HepG2 (cell line): ENCODE data around the gene RAD23A. TPM values are rescaled to one million over a fixed set of nuclear protein-coding genes. Genes with fewer than 3 reads are reported as not detected.

Experiments
- AKAP8 ChIP-seq: sonication (generic); formaldehyde crosslinking; IDR thresholded peaks from 2 replicates; pipeline ENCODE4 v1.5.1; 2020; ENCODE audit warnings: mild to moderate bottlenecking, missing genetic modification reagents
- CENPX ChIP-seq: sonication (generic); formaldehyde crosslinking; IDR thresholded peaks from 2 replicates; pipeline ENCODE4 v1.9.0; 2021; ENCODE audit warnings: mild to moderate bottlenecking, missing genetic modification reagents, moderate library complexity
- CHD4 ChIP-seq: fragments of 200-600 bp; sonication (generic); IDR thresholded peaks from 2 replicates; pipeline ENCODE4 v1.7.0; 2017; ENCODE audit warnings: mild to moderate bottlenecking, low read length, borderline replicate concordance
- CSRNP1 ChIP-seq: sonication (generic); formaldehyde crosslinking; IDR thresholded peaks from 2 replicates; pipeline ENCODE4 v1.8.1; 2023; ENCODE audit warnings: mild to moderate bottlenecking, missing genetic modification reagents
- ERF ChIP-seq: IDR thresholded peaks from 2 replicates; pipeline ENCODE4 v1.6.1; 2018; ENCODE audit warnings: missing biosample characterization, missing genetic modification reagents
- FOXA1 ChIP-seq, 2 experiments: fragments of 450-650 bp in 1 of 2; sonication (generic) in 1 of 2; formaldehyde crosslinking in 1 of 2; IDR thresholded peaks; 2 replicates each; pipeline versions ENCODE4 v1.4.0 to v1.6.1; 2016 to 2020; ENCODE audit warnings: missing genetic modification reagents in 1 of 2
- HNF1B ChIP-seq: sonication (generic); formaldehyde crosslinking; IDR thresholded peaks from 2 replicates; pipeline ENCODE4 v1.5.1; 2020; ENCODE audit warnings: mild to moderate bottlenecking, moderate library complexity, missing genetic modification reagents
- HNF4A ChIP-seq: sonication (generic); formaldehyde crosslinking; IDR thresholded peaks from 2 replicates; pipeline ENCODE4 v1.4.0; 2020; ENCODE audit warnings: missing genetic modification reagents
- MAFG ChIP-seq: sonication (generic); formaldehyde crosslinking; IDR thresholded peaks from 2 replicates; pipeline ENCODE4 v1.5.1; 2020; ENCODE audit warnings: mild to moderate bottlenecking, missing genetic modification reagents
- NCOA5 ChIP-seq: sonication (generic); formaldehyde crosslinking; IDR thresholded peaks from 2 replicates; pipeline ENCODE4 v1.4.0; 2020; ENCODE audit warnings: missing genetic modification reagents
- POLR2G ChIP-seq: fragments of 200-400 bp; formaldehyde crosslinking; IDR thresholded peaks from 2 replicates; pipeline ENCODE4 v1.6.1; 2018; ENCODE audit warnings: mild to moderate bottlenecking, low read depth, low read length, moderate library complexity
- RXRB ChIP-seq: IDR thresholded peaks from 2 replicates; pipeline ENCODE4 v1.6.1; 2016; ENCODE audit warnings: borderline replicate concordance, missing genetic modification reagents, missing compliant biosample characterization
- SOX5 ChIP-seq: IDR thresholded peaks from 2 replicates; pipeline ENCODE4 v1.6.1; 2016; ENCODE audit warnings: borderline replicate concordance
- THAP11 ChIP-seq: IDR thresholded peaks from 2 replicates; pipeline ENCODE4 v1.6.1; 2016; ENCODE audit warnings: missing biosample characterization, missing genetic modification reagents
- TMF1 ChIP-seq: sonication (generic); formaldehyde crosslinking; IDR thresholded peaks from 2 replicates; pipeline ENCODE4 v1.8.1; 2022; ENCODE audit warnings: low read depth, missing genetic modification reagents
- U2AF1 ChIP-seq: fragments of 200-400 bp; formaldehyde crosslinking; optimal IDR thresholded peaks from 2 replicates; pipeline ENCODE3; 2017; ENCODE audit warnings: mild to moderate bottlenecking, low read depth, low read length
- USF2 ChIP-seq, 2 experiments: sonication (generic) in 1 of 2; formaldehyde crosslinking in 1 of 2; IDR thresholded peaks; 2 replicates each; pipeline versions ENCODE4 v1.5.1 to v1.6.1; 2011 to 2020; ENCODE audit warnings: borderline replicate concordance in 1 of 2, low read depth in 1 of 2, low read length in 1 of 2, mild to moderate bottlenecking in 1 of 2, missing genetic modification reagents in 1 of 2, moderate library complexity in 1 of 2
- ZBTB26 ChIP-seq: IDR thresholded peaks from 2 replicates; pipeline ENCODE4 v1.6.1; 2016; ENCODE audit warnings: missing compliant biosample characterization, missing genetic modification reagents, borderline replicate concordance
- ZNF230 ChIP-seq: sonication (generic); formaldehyde crosslinking; IDR thresholded peaks from 2 replicates; pipeline ENCODE4 v1.4.0; 2020; ENCODE audit warnings: mild to moderate bottlenecking, missing genetic modification reagents
- ZNF274 ChIP-seq: sonication (generic); formaldehyde crosslinking; IDR thresholded peaks from 2 replicates; pipeline ENCODE4 v1.5.1; 2020; ENCODE audit warnings: mild to moderate bottlenecking, missing genetic modification reagents
- ZNF30 ChIP-seq: sonication (generic); formaldehyde crosslinking; IDR thresholded peaks from 2 replicates; pipeline ENCODE4 v1.5.0; 2020; ENCODE audit warnings: mild to moderate bottlenecking, missing genetic modification reagents
- ZNF781 ChIP-seq: sonication (generic); formaldehyde crosslinking; IDR thresholded peaks from 2 replicates; pipeline ENCODE4 v1.5.1; 2020; ENCODE audit warnings: borderline replicate concordance, mild to moderate bottlenecking, missing genetic modification reagents; ENCODE audit errors: not compliant biosample characterization
- ZNF850 ChIP-seq: sonication (generic); formaldehyde crosslinking; conservative IDR thresholded peaks from 2 replicates; pipeline ENCODE4 v1.9.0; 2021; ENCODE audit warnings: mild to moderate bottlenecking, missing genetic modification reagents
- ZNF891 ChIP-seq: sonication (generic); formaldehyde crosslinking; IDR thresholded peaks from 2 replicates; pipeline ENCODE4 v1.5.0; 2020; ENCODE audit warnings: mild to moderate bottlenecking, missing genetic modification reagents
- ZZZ3 ChIP-seq: sonication (generic); formaldehyde crosslinking; IDR thresholded peaks from 2 replicates; pipeline ENCODE4 v1.4.0; 2020; ENCODE audit warnings: missing genetic modification reagents, mild to moderate bottlenecking, borderline replicate concordance
- polyA plus RNA-seq, 8 experiments: library from polyadenylated mRNA; depleted of rRNA in 3 of 8; stranded (reverse) in 7 of 8; unstranded in 1 of 8; fragments of >200 nt; fragmentation: Illumina TruSeq in 4 of 8; extraction: Trizol in 4 of 8; gene quantifications; 2 replicates each; pipeline versions ENCODE4 v1.2.1 to v1.2.3, GENCODE V29; 2011 to 2016; ENCODE audit warnings: low read depth in 4 of 8, missing spikeins in 1 of 8, mixed read lengths in 1 of 8; ENCODE audit not compliant: insufficient read depth in 1 of 8
- total RNA-seq, 5 experiments: library from RNA; depleted of rRNA; stranded (reverse); fragments of >200 nt; fragmentation: Illumina TruSeq; extraction: Trizol; gene quantifications; 2 replicates each; pipeline ENCODE4 v1.2.3, GENCODE V29; 2016; ENCODE audit warnings: low read depth in 1 of 5

The RAD23A gene
- total and polyA plus RNA-seq, 2 of the 13 experiments (the other 11 are each of a cell fraction or from before 2014, with no cell fraction given): 42.5 to 54.2 TPM

- TF ChIP-seq MAFG (CRISPR knock-in tag): no peak
- no peak for TF ChIP-seq ZNF891 (CRISPR knock-in tag)
- TF ChIP-seq POLR2G: no peak
- no peak for TF ChIP-seq ZNF781
- peak; percentile 38; the same call in 1 of the 2 replicates for TF ChIP-seq SOX5
- no peak for TF ChIP-seq U2AF1
- no peak for TF ChIP-seq ZZZ3 (CRISPR knock-in tag)
- TF ChIP-seq USF2 (IDR thresholded peaks at IDR 0.05; ENCODE audit: low read depth, low read length): no peak
- no peak for TF ChIP-seq USF2 (CRISPR knock-in tag; IDR thresholded peaks at IDR 0.05; ENCODE audit: borderline replicate concordance)
- no peak for TF ChIP-seq FOXA1 (IDR thresholded peaks at IDR 0.05)
- no peak for TF ChIP-seq FOXA1 (CRISPR knock-in tag; IDR thresholded peaks at IDR 0.05)
- no peak for TF ChIP-seq ZNF30 (CRISPR knock-in tag)
- TF ChIP-seq CHD4: no peak
- TF ChIP-seq ZNF850: no peak
- peak; percentile 34 for TF ChIP-seq RXRB (CRISPR knock-in tag)
- no peak for TF ChIP-seq NCOA5 (CRISPR knock-in tag)
- peak; percentile 58 for TF ChIP-seq THAP11 (CRISPR knock-in tag)
- no peak for TF ChIP-seq AKAP8 (CRISPR knock-in tag)
- no peak for TF ChIP-seq CSRNP1
- no peak for TF ChIP-seq ZBTB26 (CRISPR knock-in tag)
- no peak for TF ChIP-seq CENPX (CRISPR knock-in tag)
- no peak for TF ChIP-seq HNF1B
- TF ChIP-seq ZNF274 (CRISPR knock-in tag): no peak
- TF ChIP-seq ERF: peak; percentile 74
- no peak for TF ChIP-seq TMF1
- no peak for TF ChIP-seq HNF4A (CRISPR knock-in tag)
- no peak for TF ChIP-seq ZNF230 (CRISPR knock-in tag)
Measured at GRCh38 chr19:12983542-12984142, 38.0 kb downstream of the RAD23A start (continued).
